Measurements from ENCODE around the gene PDE3A.

PDE3A gene

DNA sequence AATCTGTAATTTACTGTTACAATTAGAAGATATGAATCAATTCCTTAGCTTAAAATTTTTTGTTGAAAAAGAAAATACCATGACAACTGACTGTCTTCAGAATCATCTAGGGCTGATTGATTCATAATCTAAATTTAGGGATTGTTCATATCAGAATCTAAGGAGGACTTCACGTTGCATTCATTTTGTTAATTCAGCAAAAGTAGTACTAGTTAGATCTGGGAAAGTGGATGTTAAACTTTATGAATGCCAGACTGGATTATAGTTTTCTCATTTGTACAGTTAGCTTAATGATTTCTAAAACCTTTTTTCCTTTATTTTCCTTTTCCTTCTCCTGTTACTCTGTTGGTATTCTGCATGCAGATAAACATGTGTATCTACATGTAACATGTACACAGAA, 135.5 kb downstream of the PDE3A start:
- no peak overlapping the region for H2AFZ ChIP-seq
- no peak overlapping the region for H3K4me2 ChIP-seq (ENCODE audit: low read length)
- H3K4me1 ChIP-seq: no peaks in the 10 kb centered on the region
- H3K27me3 ChIP-seq (ENCODE audit: control insufficient read depth, insufficient read depth, low read length): no peaks in the 10 kb centered on the region
- TF ChIP-seq, protein P1, sequence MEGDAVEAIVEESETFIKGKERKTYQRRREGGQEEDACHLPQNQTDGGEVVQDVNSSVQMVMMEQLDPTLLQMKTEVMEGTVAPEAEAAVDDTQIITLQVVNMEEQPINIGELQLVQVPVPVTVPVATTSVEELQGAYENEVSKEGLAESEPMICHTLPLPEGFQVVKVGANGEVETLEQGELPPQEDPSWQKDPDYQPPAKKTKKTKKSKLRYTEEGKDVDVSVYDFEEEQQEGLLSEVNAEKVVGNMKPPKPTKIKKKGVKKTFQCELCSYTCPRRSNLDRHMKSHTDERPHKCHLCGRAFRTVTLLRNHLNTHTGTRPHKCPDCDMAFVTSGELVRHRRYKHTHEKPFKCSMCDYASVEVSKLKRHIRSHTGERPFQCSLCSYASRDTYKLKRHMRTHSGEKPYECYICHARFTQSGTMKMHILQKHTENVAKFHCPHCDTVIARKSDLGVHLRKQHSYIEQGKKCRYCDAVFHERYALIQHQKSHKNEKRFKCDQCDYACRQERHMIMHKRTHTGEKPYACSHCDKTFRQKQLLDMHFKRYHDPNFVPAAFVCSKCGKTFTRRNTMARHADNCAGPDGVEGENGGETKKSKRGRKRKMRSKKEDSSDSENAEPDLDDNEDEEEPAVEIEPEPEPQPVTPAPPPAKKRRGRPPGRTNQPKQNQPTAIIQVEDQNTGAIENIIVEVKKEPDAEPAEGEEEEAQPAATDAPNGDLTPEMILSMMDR (IDR thresholded peaks at IDR 0.05): no peak
- H3K79me2 ChIP-seq: no peaks in the 10 kb centered on the region
- H3K9ac ChIP-seq: no peak overlapping the region
- no peak overlapping the region for H3K27ac ChIP-seq
- H3K4me3 ChIP-seq (ENCODE audit: low read depth, low read length): no peak overlapping the region
- no peaks in the 10 kb centered on the region for H3K9me3 ChIP-seq (ENCODE audit: control insufficient read depth, low read length)
- H3K36me3 ChIP-seq (ENCODE audit: control insufficient read depth, insufficient read depth, low read length): no peaks in the 10 kb centered on the region

DNA sequence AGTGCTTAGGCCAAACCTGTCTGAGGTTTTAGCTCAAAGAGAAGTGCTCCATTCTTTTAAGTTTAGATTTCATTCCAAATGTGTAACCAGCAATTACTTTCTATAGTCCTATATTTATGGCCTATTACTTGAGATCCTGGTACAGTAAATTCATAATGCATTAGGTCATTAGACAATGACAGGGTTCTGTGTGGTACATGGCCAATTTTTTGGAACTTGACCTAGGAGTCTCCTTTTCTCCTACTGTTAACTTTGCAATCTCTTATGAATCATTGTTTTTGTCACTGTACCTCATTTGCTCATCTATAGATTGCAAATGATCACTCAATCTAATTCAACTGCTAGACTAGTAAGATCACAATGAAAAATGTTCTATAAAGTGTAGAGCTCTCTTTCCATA, 136.7 kb downstream of the PDE3A start:
- Histone ChIP-seq H3K9ac (no peak overlapping the region), H3K9me3 (ENCODE audit: control insufficient read depth, low read length) (no peaks in the 10 kb centered on the region), H3K27me3 (ENCODE audit: control insufficient read depth, insufficient read depth, low read length) (no peaks in the 10 kb centered on the region), H3K36me3 (ENCODE audit: control insufficient read depth, insufficient read depth, low read length) (no peaks in the 10 kb centered on the region), H3K4me1 (no peaks in the 10 kb centered on the region), H3K79me2 (no peaks in the 10 kb centered on the region), H3K27ac (no peak overlapping the region), H3K4me2 (ENCODE audit: low read length) (no peak overlapping the region), H2AFZ (no peak overlapping the region), H3K4me3 (ENCODE audit: low read depth, low read length) (no peak overlapping the region)
- TF ChIP-seq, protein P1 (IDR thresholded peaks at IDR 0.05): no peak

DNA sequence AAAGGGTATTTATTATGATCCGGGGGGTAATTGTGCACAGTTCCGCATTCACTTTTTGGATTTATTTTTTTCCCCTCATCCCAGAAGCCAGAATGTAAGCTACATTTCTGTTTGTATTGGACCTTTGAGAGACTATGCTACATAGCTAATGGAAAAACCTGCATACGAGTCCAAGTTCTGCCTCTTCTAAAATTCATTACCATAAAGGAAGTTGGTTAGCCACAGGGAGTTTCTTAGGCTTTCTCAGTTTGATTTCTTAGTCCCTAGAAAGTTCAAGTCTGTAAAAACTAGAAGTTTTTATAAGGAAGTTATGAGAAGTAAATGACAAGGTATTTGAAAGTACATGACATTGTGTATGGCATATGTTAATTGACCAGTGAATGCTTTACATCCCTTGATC, 138.7 kb downstream of the PDE3A start:
- H3K4me2 ChIP-seq (ENCODE audit: low read length): no peak overlapping the region
- H3K4me1 ChIP-seq: no peaks in the 10 kb centered on the region

DNA sequence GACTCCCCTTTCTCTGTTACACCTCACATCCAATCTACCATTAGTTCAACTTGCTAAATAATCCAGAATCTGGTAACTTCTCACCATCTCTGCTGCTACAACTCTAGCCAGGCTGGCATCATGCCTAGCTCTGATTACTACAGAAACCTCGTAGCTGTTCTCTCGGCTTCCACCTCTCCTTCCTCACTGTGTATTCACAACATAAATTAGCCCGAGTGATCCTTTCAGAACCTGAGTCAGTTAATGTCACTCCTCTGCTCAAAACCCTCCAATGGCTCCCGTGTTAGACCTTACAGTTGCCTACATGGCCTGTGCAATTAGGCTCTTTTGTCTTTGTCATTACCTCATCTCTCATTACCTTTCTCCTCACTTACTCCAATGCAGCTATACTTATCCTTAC, 139.4 kb downstream of the PDE3A start:
- Histone ChIP-seq H3K4me2 (ENCODE audit: low read length) (no peak overlapping the region), H3K27me3 (ENCODE audit: control insufficient read depth, insufficient read depth, low read length) (no peaks in the 10 kb centered on the region), H2AFZ (no peak overlapping the region), H3K36me3 (ENCODE audit: control insufficient read depth, insufficient read depth, low read length) (no peaks in the 10 kb centered on the region), H3K27ac (no peak overlapping the region), H3K79me2 (no peaks in the 10 kb centered on the region), H3K4me3 (ENCODE audit: low read depth, low read length) (no peak overlapping the region), H3K4me1 (no peaks in the 10 kb centered on the region), H3K9me3 (ENCODE audit: control insufficient read depth, low read length) (no peaks in the 10 kb centered on the region), H3K9ac (no peak overlapping the region)
- TF ChIP-seq, protein P1 (IDR thresholded peaks at IDR 0.05): no peak

More for the DNA sequence above, 138.7 kb downstream of the PDE3A start:
- Histone ChIP-seq H3K27me3 (ENCODE audit: control insufficient read depth, insufficient read depth, low read length) (no peaks in the 10 kb centered on the region), H3K9me3 (ENCODE audit: control insufficient read depth, low read length) (no peaks in the 10 kb centered on the region), H3K36me3 (ENCODE audit: control insufficient read depth, insufficient read depth, low read length) (no peaks in the 10 kb centered on the region), H3K79me2 (no peaks in the 10 kb centered on the region), H3K9ac (no peak overlapping the region), H3K4me3 (ENCODE audit: low read depth, low read length) (no peak overlapping the region), H3K27ac (no peak overlapping the region), H2AFZ (no peak overlapping the region)
- TF ChIP-seq, protein P1 (IDR thresholded peaks at IDR 0.05): no peak

DNA sequence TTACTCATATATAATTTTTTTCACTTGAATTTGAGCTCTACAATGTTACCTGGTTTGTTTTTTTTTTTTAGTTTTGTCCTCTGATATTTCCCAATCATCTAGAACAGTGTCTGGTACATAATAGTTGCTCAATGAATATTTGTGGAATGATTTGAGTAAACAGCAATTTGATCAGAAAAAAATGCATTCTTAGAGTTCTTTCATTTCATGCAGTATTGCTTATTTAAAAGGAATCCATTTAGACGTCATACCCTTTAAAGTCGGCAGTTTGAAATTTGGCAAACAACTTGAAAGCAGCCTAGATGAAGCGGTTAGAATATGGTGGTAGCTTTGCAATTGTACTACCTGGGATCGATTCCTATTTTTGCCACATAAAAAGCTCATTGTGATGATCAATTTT, 140.0 kb downstream of the PDE3A start:
- Histone ChIP-seq H3K4me1 (no peaks in the 10 kb centered on the region), H3K9ac (no peak overlapping the region), H2AFZ (no peak overlapping the region), H3K27ac (no peak overlapping the region), H3K4me3 (ENCODE audit: low read depth, low read length) (no peak overlapping the region), H3K4me2 (ENCODE audit: low read length) (no peak overlapping the region), H3K79me2 (no peaks in the 10 kb centered on the region), H3K36me3 (ENCODE audit: control insufficient read depth, insufficient read depth, low read length) (no peaks in the 10 kb centered on the region), H3K9me3 (ENCODE audit: control insufficient read depth, low read length) (no peaks in the 10 kb centered on the region), H3K27me3 (ENCODE audit: control insufficient read depth, insufficient read depth, low read length) (no peaks in the 10 kb centered on the region)
- TF ChIP-seq, protein P1 (IDR thresholded peaks at IDR 0.05): no peak
